SU-DHL-6 (cell line): ENCODE data around the gene COL20A1.

Source experiments
- H2AFZ ChIP-seq: fragments of 200-600 bp; sonication (generic); 2 replicates; pipeline ENCODE4 v1.6.1; 2014; ENCODE audit warnings: low read depth, mild to moderate bottlenecking, moderate library complexity, mixed read lengths, antibody characterized with exemption, low read length; ENCODE audit not compliant: severe bottlenecking
- H3F3A ChIP-seq: fragments of 200-600 bp; shearing (Covaris generic); 2 replicates; pipeline ENCODE4 v1.6.0; 2016; ENCODE audit warnings: antibody characterized with exemption, mild to moderate bottlenecking; ENCODE audit not compliant: insufficient read depth
- H3K27ac ChIP-seq: fragments of 200-600 bp; sonication (generic); 2 replicates; pipeline ENCODE4 v1.5.1; 2016; ENCODE audit warnings: low read depth, mild to moderate bottlenecking, low read length, moderate library complexity, mixed read lengths
- H3K27me3 ChIP-seq: fragments of 200-600 bp; sonication (generic), shearing (Covaris generic); 2 replicates; pipeline ENCODE4 v1.6.0; 2014; ENCODE audit warnings: mild to moderate bottlenecking, low read length
- H3K36me3 ChIP-seq: fragments of 200-600 bp; sonication (generic); 2 replicates; pipeline ENCODE4 v1.6.1; 2014; ENCODE audit warnings: mild to moderate bottlenecking, low read length, mixed read lengths
- H3K4me2 ChIP-seq: fragments of 300-600, 200-600 bp; shearing (Covaris generic), sonication (generic); 2 replicates; pipeline ENCODE4 v1.6.0; 2014; ENCODE audit warnings: low read length, low read depth, mild to moderate bottlenecking; ENCODE audit not compliant: poor library complexity, severe bottlenecking
- H3K4me3 ChIP-seq: fragments of 200-600 bp; sonication (generic); 2 replicates; pipeline ENCODE4 v1.5.1; 2014; ENCODE audit warnings: antibody characterized with exemption, low read length, mild to moderate bottlenecking, mixed read lengths; ENCODE audit not compliant: insufficient read depth, poor library complexity, severe bottlenecking
- H3K79me2 ChIP-seq: fragments of 200-600 bp; sonication (generic); 2 replicates; pipeline ENCODE4 v1.6.1; 2014; ENCODE audit warnings: mild to moderate bottlenecking, low read length, moderate library complexity; ENCODE audit not compliant: insufficient read depth
- H3K9ac ChIP-seq: fragments of 200-600 bp; sonication (generic); 2 replicates; pipeline ENCODE4 v1.7.0; 2014; ENCODE audit warnings: mild to moderate bottlenecking, low read length
- H3K9me2 ChIP-seq: fragments of 200-600 bp; sonication (generic); replicated peaks from 2 replicates; pipeline ENCODE4 v1.6.1; 2014; ENCODE audit warnings: low read length; ENCODE audit not compliant: insufficient read depth
- H3K9me3 ChIP-seq: fragments of 200-600 bp; sonication (generic); 2 replicates; pipeline ENCODE4 v1.6.1; 2014; ENCODE audit warnings: low read length, mixed read lengths; ENCODE audit not compliant: insufficient read depth
- H4K20me1 ChIP-seq: fragments of 200-600 bp; sonication (generic); 2 replicates; pipeline ENCODE4 v1.6.1; 2014; ENCODE audit warnings: low read depth, mild to moderate bottlenecking, antibody characterized with exemption, low read length, moderate library complexity, mixed read lengths
- CTCF ChIP-seq: fragments of 200-600 bp; sonication (generic); IDR thresholded peaks from one replicate; pipeline ENCODE4 v1.5.1; 2017; ENCODE audit warnings: antibody characterized with exemption, mild to moderate bottlenecking, low read length, moderate library complexity; ENCODE audit not compliant: insufficient read depth, poor library complexity, severe bottlenecking
- EZH2phosphoT487 ChIP-seq: fragments of 200-600 bp; sonication (generic), shearing (Covaris generic); conservative IDR thresholded peaks from 2 replicates; pipeline ENCODE4 v1.6.1; 2018; ENCODE audit warnings: mild to moderate bottlenecking, antibody characterized with exemption, low read length, moderate library complexity, mixed read lengths

Gene COL20A1

DNA sequence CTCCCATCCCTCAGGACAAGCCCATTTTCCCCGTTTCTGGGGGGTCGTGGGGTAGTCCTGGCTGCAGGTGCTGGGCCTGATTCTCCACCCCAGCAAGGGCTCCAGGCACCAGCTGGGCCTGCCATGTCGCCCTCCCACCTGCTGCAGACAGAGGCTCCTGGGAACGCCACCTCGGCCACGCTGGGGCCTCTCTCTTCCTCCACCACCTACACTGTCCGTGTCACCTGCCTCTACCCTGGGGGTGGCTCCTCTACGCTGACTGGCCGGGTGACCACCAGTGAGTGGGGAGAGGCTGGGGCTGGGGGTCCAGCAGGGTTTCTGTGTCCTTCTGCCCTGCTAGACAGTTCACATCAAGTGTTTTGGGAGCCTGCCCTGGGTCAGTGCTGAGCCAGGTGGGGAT is 19.3 kb downstream of the COL20A1 start:
- Histone ChIP-seq H3F3A (no peaks in the 10 kb centered on the region), H3K4me3 (no peak overlapping the region), H2AFZ (no peak overlapping the region), H3K79me2 (no peaks in the 10 kb centered on the region), H3K9me3 (no peaks in the 10 kb centered on the region), H3K9me2 (no peaks in the 10 kb centered on the region), H3K9ac (no peak overlapping the region), H3K27ac (no peak overlapping the region), H3K4me2 (no peak overlapping the region), H3K36me3 (no peaks in the 10 kb centered on the region), H3K27me3 (no peaks in the 10 kb centered on the region), H4K20me1 (no peaks in the 10 kb centered on the region)
- TF ChIP-seq EZH2phosphoT487 (no peak), CTCF (no peak)

DNA sequence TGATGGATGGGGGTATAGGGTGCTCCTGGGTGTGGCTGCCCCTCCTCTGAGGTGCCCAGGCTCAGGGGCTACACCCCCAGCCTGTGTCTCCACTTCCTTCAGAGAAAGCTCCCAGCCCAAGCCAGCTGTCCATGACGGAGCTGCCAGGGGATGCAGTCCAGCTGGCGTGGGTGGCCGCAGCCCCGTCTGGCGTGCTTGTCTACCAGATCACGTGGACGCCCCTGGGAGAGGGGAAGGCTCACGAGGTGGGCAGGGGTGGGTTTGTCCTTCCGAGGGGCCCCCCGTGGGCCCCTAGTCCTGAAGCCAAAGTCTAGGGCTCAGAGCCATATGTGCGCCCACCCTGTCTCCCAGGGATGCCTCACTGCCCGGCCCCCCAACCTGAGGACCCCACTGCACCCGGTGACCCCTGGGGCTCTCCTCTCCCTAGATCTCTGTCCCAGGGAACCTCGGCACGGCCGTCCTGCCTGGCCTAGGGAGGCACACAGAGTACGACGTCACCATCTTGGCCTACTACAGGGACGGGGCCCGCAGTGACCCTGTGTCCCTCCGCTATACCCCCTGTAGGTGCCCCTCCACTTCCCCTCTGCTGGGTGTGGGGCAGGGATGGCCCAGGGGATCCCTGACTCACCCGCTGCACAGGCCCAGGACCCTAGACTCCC is 19.8 kb downstream of the COL20A1 start:
- Histone ChIP-seq H3K27me3 (no peaks in the 10 kb centered on the region), H3K4me3 (no peak overlapping the region), H3K9ac (no peak overlapping the region), H2AFZ (no peak overlapping the region), H4K20me1 (no peaks in the 10 kb centered on the region), H3F3A (no peaks in the 10 kb centered on the region), H3K9me3 (no peaks in the 10 kb centered on the region), H3K79me2 (no peaks in the 10 kb centered on the region), H3K36me3 (no peaks in the 10 kb centered on the region), H3K9me2 (no peaks in the 10 kb centered on the region), H3K27ac (no peak overlapping the region), H3K4me2 (no peak overlapping the region)
- no peak for TF ChIP-seq CTCF
- no peak for TF ChIP-seq EZH2phosphoT487

- Histone ChIP-seq H3K27ac (no peak overlapping the region), H2AFZ (no peak overlapping the region), H3K27me3 (no peaks in the 10 kb centered on the region), H3K9me2 (no peaks in the 10 kb centered on the region), H4K20me1 (no peaks in the 10 kb centered on the region), H3K9me3 (no peaks in the 10 kb centered on the region), H3K4me3 (no peak overlapping the region), H3K4me2 (no peak overlapping the region), H3F3A (no peaks in the 10 kb centered on the region), H3K79me2 (no peaks in the 10 kb centered on the region), H3K9ac (no peak overlapping the region), H3K36me3 (no peaks in the 10 kb centered on the region)
- TF ChIP-seq CTCF (no peak), EZH2phosphoT487 (no peak)
Observed at GRCh38 chr20:63313349-63314014, 20.5 kb downstream of the COL20A1 start.
